ENCODE data around the gene TEX19. TPM values are rescaled to one million over a fixed set of nuclear protein-coding genes. Genes with fewer than 3 reads are reported as not detected.

The TEX19 gene, protein sequence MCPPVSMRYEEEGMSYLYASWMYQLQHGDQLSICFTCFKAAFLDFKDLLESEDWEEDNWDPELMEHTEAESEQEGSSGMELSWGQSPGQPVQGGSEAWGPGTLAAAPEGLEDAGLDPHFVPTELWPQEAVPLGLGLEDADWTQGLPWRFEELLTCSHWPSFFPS
- 3.5 and 5.1 TPM in 2 replicates for polyA plus RNA-seq (2014; cell fraction: cytosol; rRNA removed)
- polyA plus RNA-seq (2014; cell fraction: nucleus; rRNA removed): 1.1 and 1.4 TPM in 2 replicates

DNA sequence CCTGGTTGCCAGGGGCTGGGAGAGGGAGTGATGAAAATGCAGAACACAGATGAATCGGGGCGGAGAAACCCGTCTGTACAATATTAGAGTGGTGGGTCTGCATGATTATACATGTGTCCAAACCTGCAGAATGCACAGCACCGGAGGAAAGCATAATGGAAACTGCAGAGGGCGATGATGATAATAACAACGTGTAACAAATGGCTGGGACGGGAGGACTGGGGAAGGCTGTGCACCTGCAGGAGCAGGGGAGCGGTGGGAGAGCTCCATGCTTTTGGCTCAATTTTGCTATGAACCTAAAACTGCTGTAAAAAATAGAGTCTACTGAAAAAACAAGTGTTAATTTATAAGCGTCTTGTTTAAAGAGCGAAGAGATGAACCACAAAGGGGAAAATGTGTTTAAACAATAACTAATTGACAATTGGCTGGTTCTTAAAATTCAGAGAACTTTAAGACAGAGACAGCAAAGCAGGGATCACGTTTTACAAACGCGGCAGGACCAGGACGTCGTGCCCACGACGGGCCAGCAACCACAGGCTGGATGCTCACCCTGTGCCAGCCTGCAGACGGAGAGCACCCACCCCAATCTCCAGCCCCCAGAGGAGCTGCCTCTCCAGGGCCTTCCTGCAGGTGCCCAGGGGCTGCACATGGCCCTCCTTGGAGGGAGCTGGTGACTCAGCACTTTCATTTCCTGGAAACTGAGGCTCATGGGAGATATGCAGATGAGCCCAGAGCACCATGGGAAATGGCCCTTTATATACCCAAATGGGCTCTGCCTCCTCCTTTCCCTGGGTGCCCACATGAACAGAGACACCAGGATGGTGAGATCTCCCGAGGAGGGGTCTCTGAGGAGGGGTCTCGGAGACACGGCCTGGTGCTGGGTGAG is at the start of gene TEX19:
TSS of gene TEX19 (plus strand) at position 783 of the 886 bp plus-strand sequence. CDS start 2,904 bp downstream, outside the sequence.
- DNase-seq (ENCODE audit: low spot score): peak; percentile 77

DNA sequence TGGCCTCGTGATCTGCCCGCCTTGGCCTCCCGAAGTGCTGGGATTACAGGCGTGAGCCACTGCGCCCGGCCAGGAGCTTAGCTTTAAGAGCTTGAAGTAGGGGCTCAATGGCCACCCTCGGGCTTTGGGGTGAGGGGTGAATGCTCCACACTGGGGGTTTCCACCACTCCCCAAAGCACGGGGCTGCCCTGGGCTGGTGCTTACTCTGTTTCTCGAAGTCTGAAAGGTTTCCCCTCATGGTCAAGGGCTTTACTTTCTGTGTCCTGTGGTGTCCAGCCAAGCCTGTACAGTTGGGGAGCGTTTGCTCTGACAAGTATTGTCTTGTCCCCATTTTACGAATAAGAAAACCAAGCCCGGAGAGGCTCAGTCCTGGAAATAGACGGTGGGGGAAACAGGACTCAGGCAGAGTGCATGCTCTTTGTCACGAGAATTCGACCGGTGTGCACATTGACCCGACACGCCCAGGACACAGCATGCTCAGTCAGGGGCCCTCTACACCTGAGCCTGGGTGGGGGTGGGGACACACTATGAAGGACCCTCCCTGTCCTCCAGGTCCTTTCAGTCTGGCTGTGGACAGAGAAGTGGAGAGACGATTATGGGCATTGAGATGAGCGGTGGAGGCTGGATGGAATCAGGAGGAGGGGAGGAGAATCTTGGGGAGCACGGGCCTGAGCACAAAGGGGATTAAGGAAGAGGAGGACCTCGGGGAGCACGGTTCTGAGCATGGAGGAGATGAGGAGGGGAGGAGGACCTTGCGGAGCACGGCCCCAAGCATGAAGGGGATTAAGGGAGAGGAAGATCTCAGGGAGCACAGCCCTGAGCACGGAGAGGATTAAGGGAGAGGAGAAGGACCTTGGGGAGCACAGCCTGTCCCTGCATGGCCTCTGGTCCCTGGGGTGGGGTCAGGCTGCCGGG is 49.1 kb upstream of the TEX19 start:
- DNase-seq (ENCODE audit: low spot score): no peak

- DNase-seq (ENCODE audit: low spot score): no peak
Measured at GRCh38 chr17:82310877-82311276, 48.2 kb upstream of the TEX19 start.

- DNase-seq (ENCODE audit: low spot score): no peak
Measured at GRCh38 chr17:82311971-82312370, 47.1 kb upstream of the TEX19 start.

DNA sequence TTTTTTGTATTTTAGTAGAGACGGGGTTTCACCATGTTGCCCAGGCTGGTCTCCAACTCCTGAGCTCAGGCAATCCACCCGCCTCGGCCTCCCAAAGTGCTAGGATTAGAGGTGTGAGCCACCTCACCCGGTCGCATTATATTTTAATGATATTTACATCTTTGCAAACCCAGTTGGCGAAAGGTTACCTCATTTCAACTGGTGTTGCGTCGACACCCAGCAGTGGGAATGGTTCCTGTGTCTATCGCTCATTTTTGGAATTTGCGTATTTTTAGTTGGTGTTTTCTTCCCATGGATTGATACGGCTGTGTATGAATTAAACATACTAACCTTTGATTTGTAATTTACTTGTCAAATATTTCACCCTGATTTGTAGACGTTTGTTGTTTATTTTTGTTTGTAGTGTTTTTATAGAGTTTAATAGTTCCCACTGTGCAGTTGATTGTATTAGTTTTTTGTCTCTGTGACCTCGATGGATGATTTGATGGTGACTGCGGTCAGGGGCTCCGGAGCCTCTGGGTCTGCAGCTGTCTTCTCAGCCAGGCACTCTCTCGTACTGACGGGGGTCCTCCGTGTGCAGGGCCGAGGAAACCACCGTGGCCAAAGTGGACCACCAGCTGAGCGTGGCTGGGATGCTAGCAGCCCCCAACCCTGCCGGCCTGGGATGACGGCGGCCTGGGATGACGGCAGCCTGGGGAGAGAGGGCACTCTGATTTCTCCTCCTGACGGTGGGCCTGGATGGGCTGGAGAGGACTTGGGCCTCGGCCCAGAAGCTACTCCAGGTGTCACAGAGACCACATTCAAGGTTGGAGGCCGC is 45.6 kb upstream of the TEX19 start:
- no peak for DNase-seq (ENCODE audit: low spot score)

DNA sequence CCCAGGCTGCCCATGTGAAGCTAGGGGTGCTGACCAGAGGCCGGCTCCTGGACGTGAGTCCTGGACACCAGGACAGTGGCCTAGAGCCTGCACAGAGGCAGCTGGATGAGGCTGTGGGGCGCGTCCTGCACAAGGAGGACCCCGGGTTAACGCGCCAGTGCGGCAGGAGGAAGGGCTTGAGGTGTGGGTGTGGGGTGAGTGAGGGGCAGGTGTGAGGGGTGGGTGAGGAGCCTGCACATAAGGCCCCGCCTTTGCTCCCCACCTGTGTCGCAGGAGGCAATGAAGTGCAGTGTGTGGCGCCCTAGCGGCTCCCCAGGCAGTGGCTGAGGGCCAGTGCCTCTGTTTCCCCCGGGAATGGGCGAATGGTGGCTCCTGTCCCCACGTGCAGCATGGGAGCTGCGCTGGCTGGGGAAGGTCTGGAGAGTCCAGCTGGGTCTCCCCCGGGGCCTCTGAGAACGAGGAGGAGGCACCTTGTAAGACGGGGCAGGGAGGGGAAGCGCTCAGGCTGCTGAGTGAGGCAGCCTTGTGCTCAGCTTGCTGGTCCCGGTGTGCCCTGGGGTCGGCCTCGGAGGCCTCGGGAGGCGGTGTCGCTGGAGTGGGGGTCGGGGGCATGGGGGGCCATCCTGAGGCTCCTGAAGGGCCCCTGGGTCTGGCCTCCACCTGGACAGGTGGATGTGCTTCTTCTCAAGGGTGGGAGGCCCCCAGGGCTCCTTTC is 44.9 kb upstream of the TEX19 start:
- no peak for DNase-seq (ENCODE audit: low spot score)

DNA sequence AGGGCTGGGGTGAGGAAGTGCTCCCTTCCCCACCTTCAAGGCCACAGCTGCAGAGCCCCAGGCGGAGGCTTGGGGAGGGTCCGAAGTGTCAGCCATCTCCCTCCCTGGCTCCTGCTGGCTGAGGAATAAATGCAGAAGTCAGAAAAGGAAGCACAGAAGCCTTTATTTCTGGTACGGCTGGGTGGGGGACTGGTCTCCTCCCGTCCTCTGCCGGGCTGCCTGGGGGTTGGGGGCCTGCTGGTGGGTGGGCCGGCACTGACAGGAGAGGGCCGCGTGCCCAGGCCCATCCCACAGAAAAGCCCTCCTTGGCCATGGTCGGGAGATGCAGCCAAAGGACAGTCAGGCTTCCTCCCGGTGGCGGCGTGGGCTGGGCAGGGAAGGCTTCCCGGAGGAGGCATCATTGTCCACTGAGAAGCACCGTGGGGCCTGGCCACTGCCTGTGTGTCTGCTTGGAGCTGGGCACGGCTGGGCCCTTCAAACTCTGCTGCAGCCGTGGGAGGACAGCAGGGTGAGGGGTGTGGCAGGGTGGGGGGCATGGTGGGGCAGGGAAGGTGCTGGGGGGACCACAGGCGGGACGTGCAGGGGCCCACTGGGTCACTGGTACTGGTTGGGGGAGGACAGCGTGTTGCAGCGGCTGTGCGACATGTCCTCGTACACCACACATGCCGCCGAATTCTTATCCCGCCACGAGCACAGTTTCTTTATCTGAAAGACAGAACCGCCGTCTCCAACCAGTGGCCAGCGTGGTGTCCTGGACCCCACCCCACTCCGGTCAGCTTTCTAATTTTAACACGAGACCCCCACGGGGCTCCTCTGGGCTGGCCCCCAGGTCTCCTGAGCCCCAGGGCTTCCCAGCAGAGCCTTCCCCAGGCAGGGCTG is 44.1 kb upstream of the TEX19 start:
- no peak for DNase-seq (ENCODE audit: low spot score)

DNA sequence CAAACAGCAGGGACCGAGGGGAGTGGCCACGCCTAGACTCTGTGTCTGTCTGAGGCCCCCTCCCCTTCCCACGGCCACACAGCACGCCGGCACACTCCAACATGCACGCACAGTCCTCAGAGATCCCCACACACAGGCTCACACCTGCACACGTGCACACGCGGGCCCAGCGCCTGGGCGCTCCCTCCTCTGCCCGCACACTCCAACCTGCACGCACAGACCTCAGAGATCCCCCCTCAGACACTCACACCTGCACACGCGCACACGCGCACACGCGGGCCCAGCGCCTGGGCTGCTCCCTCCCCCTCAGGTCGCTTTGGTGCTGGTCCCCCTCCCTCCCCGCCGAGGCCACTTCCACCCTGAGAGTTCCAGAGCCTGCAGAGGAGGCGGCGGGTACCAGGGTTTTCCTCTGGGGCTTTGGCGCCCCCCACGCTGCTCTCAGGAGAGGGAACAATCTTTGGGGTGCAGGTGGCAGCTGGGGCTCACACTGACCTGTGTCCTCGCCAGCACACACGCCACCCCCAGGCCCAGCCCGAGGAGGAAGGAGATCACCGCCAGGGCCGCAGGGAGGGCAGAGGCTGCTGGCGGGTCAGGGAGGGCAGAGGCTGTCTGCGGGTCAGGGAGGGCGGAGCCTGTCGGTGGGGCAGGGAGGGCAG is 43.2 kb upstream of the TEX19 start:
- DNase-seq (ENCODE audit: low spot score): no peak

- no peak for DNase-seq (ENCODE audit: low spot score)
Measured at GRCh38 chr17:82316651-82317393, 42.2 kb upstream of the TEX19 start.

GRCh38 chr17:82317394-82318168 is 41.5 kb upstream of the TEX19 start, which contains the start of gene CD7:
CD7 (minus strand) TSS chr17:82317608; CDS start chr17:82317495, 113 bp downstream.
- no peak for DNase-seq (ENCODE audit: low spot score)

DNA sequence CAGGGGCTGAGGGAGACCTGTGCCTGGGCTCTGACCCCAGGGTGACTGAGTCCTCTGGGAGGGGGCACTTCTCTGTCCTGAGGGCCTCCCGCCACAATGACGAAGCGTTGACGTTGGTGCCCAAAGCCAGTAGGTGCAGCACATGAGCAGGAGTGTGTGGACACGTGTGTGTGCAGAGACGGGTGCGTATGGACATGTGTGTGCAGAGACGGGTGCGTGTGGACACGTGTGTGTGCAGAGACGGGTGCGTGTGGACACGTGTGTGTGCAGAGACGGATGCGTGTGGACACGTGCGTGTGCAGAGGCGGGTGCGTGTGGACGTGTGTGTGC is 40.9 kb upstream of the TEX19 start:
- DNase-seq (ENCODE audit: low spot score): no peak

DNA sequence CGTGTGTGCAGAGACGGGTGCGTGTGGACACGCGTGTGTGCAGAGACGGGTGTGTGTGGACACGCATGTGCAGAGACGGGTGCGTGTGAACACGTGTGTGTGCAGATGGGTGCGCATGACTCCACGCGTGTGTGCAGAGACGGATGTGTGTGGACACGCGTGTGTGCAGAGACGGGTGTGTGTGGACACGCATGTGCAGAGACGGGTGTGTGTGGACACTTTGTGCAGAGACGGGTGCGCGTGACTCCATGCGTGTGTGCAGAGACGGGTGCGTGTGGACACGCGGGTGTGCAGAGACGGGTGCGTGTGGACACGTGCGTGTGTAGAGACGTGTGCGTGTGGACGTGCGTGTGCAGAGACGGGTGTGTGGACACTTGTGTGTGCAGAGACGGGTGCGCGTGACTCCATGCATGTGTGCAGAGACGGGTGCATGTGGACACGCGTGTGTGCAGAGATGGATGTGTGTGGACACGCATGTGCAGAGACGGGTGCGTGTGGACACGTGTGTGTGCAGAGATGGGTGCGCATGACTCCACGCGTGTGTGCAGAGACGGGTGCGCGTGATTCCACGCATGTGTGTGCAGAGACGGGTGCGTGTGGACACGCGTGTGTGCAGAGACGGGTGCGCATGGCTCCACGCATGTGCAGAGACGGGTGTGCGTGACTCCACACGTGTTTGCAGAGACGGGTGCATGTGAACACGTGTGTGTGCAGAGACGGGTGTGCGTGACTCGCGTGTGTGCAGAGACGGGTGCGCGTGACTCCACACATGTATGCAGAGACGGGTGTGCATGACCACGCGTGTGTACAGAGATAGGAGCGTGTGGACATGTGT is 40.1 kb upstream of the TEX19 start:
- no peak for DNase-seq (ENCODE audit: low spot score)

GRCh38 chr17:82319619-82320062 is 39.4 kb upstream of the TEX19 start:
- DNase-seq (ENCODE audit: low spot score): no peak

DNA sequence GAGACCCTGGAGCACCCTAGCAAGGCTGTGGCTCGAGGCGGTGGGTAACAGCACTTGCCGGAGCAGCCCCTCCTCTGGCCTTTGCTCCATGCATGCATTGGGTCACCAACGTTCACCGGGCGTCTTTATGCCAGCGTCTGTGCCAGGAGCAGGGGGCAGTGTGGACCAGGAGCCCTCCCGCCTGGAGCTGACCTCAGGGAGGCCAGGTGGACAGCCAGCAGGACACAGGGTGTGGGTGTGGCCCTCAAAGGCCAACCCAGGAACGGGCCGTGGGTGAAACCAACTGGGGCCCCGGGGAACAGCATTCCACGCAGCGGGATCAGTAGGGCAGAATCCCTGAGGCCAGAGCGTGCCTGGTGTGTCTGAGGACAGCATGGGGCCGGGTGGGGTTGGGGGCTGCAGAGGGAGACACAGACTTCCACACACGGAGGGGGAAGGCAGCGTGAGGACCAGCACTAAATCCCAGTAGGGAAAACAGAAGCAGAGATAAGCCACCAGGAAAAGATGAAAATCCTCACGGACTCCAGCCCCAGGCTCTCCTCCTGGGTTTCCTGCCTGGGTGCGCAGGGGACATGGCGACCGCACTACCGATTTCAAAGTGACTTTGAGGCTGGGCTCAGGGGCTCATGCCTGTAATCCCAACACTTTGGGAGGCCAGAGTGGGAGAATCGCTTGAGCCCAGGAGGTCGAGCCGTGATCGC is 38.8 kb upstream of the TEX19 start:
- DNase-seq (ENCODE audit: low spot score): no peak
